Parathyroid adenoma (tissue), 2 donors: ENCODE data around the gene MIB2.

Experiments used
- H2AFZ ChIP-seq: fragments of 300-600 bp; sonication (generic); one replicate; pipeline ENCODE4 v1.7.0; 2017; ENCODE audit warnings: antibody characterized with exemption, mild to moderate bottlenecking
- H3K27ac ChIP-seq: fragments of 300-600 bp; sonication (generic); one replicate; pipeline ENCODE4 v1.7.0; 2017
- H3K27me3 ChIP-seq: fragments of 300-600 bp; sonication (generic); one replicate; pipeline ENCODE4 v1.7.0; 2017; ENCODE audit warnings: low read length; ENCODE audit not compliant: control insufficient read depth, insufficient read depth
- H3K36me3 ChIP-seq: fragments of 300-600 bp; sonication (generic); one replicate; pipeline ENCODE4 v1.7.0; 2017; ENCODE audit warnings: low read length; ENCODE audit not compliant: control insufficient read depth, insufficient read depth
- H3K4me1 ChIP-seq: fragments of 300-600 bp; sonication (generic); one replicate; pipeline ENCODE4 v1.7.0; 2017; ENCODE audit warnings: control low read depth
- H3K4me2 ChIP-seq: fragments of 300-600 bp; sonication (generic); one replicate; pipeline ENCODE4 v1.7.0; 2017; ENCODE audit warnings: low read length
- H3K4me3 ChIP-seq: fragments of 300-600 bp; sonication (generic); one replicate; pipeline ENCODE4 v1.7.0; 2017; ENCODE audit warnings: low read depth, low read length
- H3K79me2 ChIP-seq: fragments of 300-600 bp; sonication (generic); one replicate; pipeline ENCODE4 v1.7.0; 2017; ENCODE audit warnings: control low read depth
- H3K9ac ChIP-seq: fragments of 300-600 bp; sonication (generic); one replicate; pipeline ENCODE4 v1.7.0; 2017; ENCODE audit warnings: mild to moderate bottlenecking
- H3K9me3 ChIP-seq: fragments of 300-600 bp; sonication (generic); one replicate; pipeline ENCODE4 v1.7.0; 2017; ENCODE audit warnings: low read length; ENCODE audit not compliant: control insufficient read depth
- CTCF ChIP-seq: fragments of 300-600 bp; sonication (generic); IDR thresholded peaks from one replicate; pipeline ENCODE4 v1.7.0; 2017; ENCODE audit warnings: antibody characterized with exemption, mild to moderate bottlenecking
- donor health status: primary hyperparathyroidism.

The MIB2 gene

GRCh38 chr1:1604374-1605033 lies 10.8 kb upstream of the MIB2 start:
- Histone ChIP-seq H2AFZ (no peak overlapping the region), H3K4me2 (no peak overlapping the region), H3K36me3 (no peaks in the 10 kb centered on the region), H3K27ac (no peak overlapping the region), H3K4me3 (no peak overlapping the region), H3K27me3 (no peaks in the 10 kb centered on the region), H3K9me3 (no peaks in the 10 kb centered on the region), H3K79me2 (no peaks in the 10 kb centered on the region), H3K9ac (no peak overlapping the region), H3K4me1 (no peaks in the 10 kb centered on the region)
- no peak for TF ChIP-seq CTCF

- H3K4me1 ChIP-seq = no peaks in the 10 kb centered on the region
- no peaks in the 10 kb centered on the region for H3K9me3 ChIP-seq
- H3K27ac ChIP-seq = no peak overlapping the region
- no peaks in the 10 kb centered on the region for H3K36me3 ChIP-seq
- no peak for TF ChIP-seq CTCF
- no peak overlapping the region for H2AFZ ChIP-seq
- H3K27me3 ChIP-seq = no peaks in the 10 kb centered on the region
- no peak overlapping the region for H3K4me2 ChIP-seq
- no peak overlapping the region for H3K9ac ChIP-seq
- no peak overlapping the region for H3K4me3 ChIP-seq
- H3K79me2 ChIP-seq = no peaks in the 10 kb centered on the region
Measured at GRCh38 chr1:1605034-1605591, 10.2 kb upstream of the MIB2 start.

GRCh38 chr1:1605724-1606123 lies 9.6 kb upstream of the MIB2 start:
- Histone ChIP-seq H3K4me2 (no peak overlapping the region), H3K27me3 (no peaks in the 10 kb centered on the region), H3K27ac (no peak overlapping the region), H3K36me3 (no peaks in the 10 kb centered on the region), H3K4me1 (no peaks in the 10 kb centered on the region), H3K9ac (no peak overlapping the region), H3K79me2 (no peaks in the 10 kb centered on the region), H3K9me3 (no peaks in the 10 kb centered on the region), H2AFZ (no peak overlapping the region), H3K4me3 (no peak overlapping the region)
- no peak for TF ChIP-seq CTCF

GRCh38 chr1:1606232-1606631 lies 9.1 kb upstream of the MIB2 start:
- H3K9me3 ChIP-seq = no peaks in the 10 kb centered on the region
- no peak for TF ChIP-seq CTCF
- no peak overlapping the region for H3K4me3 ChIP-seq
- no peak overlapping the region for H2AFZ ChIP-seq
- no peak overlapping the region for H3K27ac ChIP-seq
- no peaks in the 10 kb centered on the region for H3K27me3 ChIP-seq
- H3K36me3 ChIP-seq = no peaks in the 10 kb centered on the region
- no peaks in the 10 kb centered on the region for H3K79me2 ChIP-seq
- no peak overlapping the region for H3K9ac ChIP-seq
- no peaks in the 10 kb centered on the region for H3K4me1 ChIP-seq
- no peak overlapping the region for H3K4me2 ChIP-seq
